Upper lobe of left lung (tissue), 6 donors: ENCODE measurements around the gene KIRREL3. TPM values are rescaled to one million over a fixed set of nuclear protein-coding genes. Genes with fewer than 3 reads are reported as not detected.

Experiments
- ATAC-seq, 2 donors: fragments of 200-7000 bp; cut with Tn5 transposase; one replicate each; pipeline ENCODE4 v1.9.1; 2022; ENCODE audit warnings: mild to moderate bottlenecking in 2 of 2, moderate library complexity in 2 of 2; ENCODE audit not compliant: low FRiP score in 2 of 2
- DNase-seq, 2 donors: peaks; one replicate each; pipeline ENCODE4 v3.0.0-alpha.2; 2019 to 2020
- H3K27ac ChIP-seq, 4 donors: fragments of 200-600 bp; sonication (generic); one replicate each; pipeline ENCODE4 v1.5.1; 2016 to 2019
- H3K27me3 ChIP-seq, 4 donors: fragments of 200-600 bp; sonication (generic); one replicate each; pipeline ENCODE4 v1.5.1; 2017 to 2019
- H3K36me3 ChIP-seq, 4 donors: fragments of 200-600 bp; sonication (generic); one replicate each; pipeline ENCODE4 v1.5.1; 2016 to 2019
- H3K4me1 ChIP-seq, 4 donors: fragments of 200-600 bp; sonication (generic); one replicate each; pipeline ENCODE4 v1.5.1; 2018 to 2019
- H3K4me3 ChIP-seq, 4 donors: fragments of 200-600 bp; sonication (generic); one replicate each; pipeline ENCODE4 v1.5.1; 2017 to 2019; ENCODE audit warnings: mild to moderate bottlenecking in 2 of 4, moderate library complexity in 1 of 4
- H3K9me3 ChIP-seq, 4 donors: fragments of 200-600 bp; sonication (generic); one replicate each; pipeline ENCODE4 v1.5.1; 2018 to 2019
- EP300 ChIP-seq, 4 donors: sonication (generic); formaldehyde crosslinking; IDR thresholded peaks; one replicate each; pipeline ENCODE4 v1.5.1; 2017; ENCODE audit warnings: antibody characterized with exemption in 4 of 4, control low read depth in 2 of 4
- POLR2A ChIP-seq, 4 donors: fragments of 450-650 bp; IDR thresholded peaks; one replicate each; pipeline ENCODE4 v1.5.1; 2016 to 2017; ENCODE audit warnings: antibody characterized with exemption in 4 of 4, mild to moderate bottlenecking in 2 of 4
- POLR2AphosphoS5 ChIP-seq, 2 donors: sonication (generic); formaldehyde crosslinking; IDR thresholded peaks; one replicate each; pipeline ENCODE4 v1.5.1; 2017; ENCODE audit warnings: antibody characterized with exemption in 2 of 2
- WGBS, 2 donors: methylation state at CpG; one replicate each; pipeline ENCODE4 v1.1.5; 2017 to 2018; 5-methylcytosine and 5-hydroxymethylcytosine counted together
- total RNA-seq, 6 donors: library from RNA; depleted of rRNA in 4 of 6; stranded (reverse); fragments of >200 nt in 4 of 6; gene quantifications; one replicate each; pipeline versions ENCODE4 v1.1.0 to v1.2.1, GENCODE V29; 2016 to 2021
- TF ChIP-seq, protein P1 (sequence below), 6 experiments: fragments of 450-650 bp in 4 of 6; fragments of 200-600 bp in 2 of 6; sonication (generic) in 2 of 6; IDR thresholded peaks; one replicate each; pipeline ENCODE4 v1.5.1; 2016 to 2019; ENCODE audit warnings: antibody characterized with exemption in 6 of 6
- donor health status: DM: no; HTN: no; CAD: no; lungs with moderate emphysema.
- donor health status: DM: no; HTN: yes; CAD: no; lungs with severe emphysema.

The KIRREL3 gene
- total RNA-seq, 6 donors from 2014 or later = 0.22 to 0.24 TPM; not detected in 4

DNA sequence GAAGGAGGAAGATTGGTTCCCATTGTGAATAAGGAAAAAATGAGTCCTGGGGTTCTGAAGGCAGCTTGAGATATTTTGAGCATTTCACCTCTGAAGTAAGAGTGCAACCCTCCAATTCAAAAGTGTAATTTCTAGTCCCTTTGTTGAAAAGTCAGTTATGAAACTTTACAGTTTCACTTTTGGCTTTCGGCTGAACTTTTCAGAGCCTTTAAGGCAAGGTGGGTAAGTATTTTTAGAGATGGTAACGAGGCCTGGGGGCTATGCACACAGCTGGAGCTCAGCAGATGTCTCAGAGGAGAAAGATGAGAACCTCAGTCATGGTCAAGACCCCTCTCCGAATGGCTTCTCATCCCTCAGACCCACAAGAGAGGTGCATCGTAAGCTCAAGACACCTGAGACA is 267.6 kb downstream of the KIRREL3 start:
- Histone ChIP-seq H3K36me3 (no peaks in the 10 kb centered on the region), H3K4me1 (peaks cover 3 to 8% (median 5%) of the 10 kb centered on the region in 4 donors), H3K4me3 (no peak overlapping the region), H3K27ac (no peak overlapping the region), H3K27me3 (no peaks in the 10 kb centered on the region), H3K9me3 (no peaks in the 10 kb centered on the region)
- no peak for DNase-seq
- 63 to 68% methylated on average over 4 of the region's 4 CpGs for WGBS, 2 donors
- ATAC-seq = no peak
- TF ChIP-seq, protein P1, sequence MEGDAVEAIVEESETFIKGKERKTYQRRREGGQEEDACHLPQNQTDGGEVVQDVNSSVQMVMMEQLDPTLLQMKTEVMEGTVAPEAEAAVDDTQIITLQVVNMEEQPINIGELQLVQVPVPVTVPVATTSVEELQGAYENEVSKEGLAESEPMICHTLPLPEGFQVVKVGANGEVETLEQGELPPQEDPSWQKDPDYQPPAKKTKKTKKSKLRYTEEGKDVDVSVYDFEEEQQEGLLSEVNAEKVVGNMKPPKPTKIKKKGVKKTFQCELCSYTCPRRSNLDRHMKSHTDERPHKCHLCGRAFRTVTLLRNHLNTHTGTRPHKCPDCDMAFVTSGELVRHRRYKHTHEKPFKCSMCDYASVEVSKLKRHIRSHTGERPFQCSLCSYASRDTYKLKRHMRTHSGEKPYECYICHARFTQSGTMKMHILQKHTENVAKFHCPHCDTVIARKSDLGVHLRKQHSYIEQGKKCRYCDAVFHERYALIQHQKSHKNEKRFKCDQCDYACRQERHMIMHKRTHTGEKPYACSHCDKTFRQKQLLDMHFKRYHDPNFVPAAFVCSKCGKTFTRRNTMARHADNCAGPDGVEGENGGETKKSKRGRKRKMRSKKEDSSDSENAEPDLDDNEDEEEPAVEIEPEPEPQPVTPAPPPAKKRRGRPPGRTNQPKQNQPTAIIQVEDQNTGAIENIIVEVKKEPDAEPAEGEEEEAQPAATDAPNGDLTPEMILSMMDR (IDR thresholded peaks at IDR 0.05) = no peak
- TF ChIP-seq POLR2AphosphoS5 (IDR thresholded peaks at IDR 0.05) (no peak), POLR2A (IDR thresholded peaks at IDR 0.05) (no peak), EP300 (IDR thresholded peaks at IDR 0.05) (no peak)

DNA sequence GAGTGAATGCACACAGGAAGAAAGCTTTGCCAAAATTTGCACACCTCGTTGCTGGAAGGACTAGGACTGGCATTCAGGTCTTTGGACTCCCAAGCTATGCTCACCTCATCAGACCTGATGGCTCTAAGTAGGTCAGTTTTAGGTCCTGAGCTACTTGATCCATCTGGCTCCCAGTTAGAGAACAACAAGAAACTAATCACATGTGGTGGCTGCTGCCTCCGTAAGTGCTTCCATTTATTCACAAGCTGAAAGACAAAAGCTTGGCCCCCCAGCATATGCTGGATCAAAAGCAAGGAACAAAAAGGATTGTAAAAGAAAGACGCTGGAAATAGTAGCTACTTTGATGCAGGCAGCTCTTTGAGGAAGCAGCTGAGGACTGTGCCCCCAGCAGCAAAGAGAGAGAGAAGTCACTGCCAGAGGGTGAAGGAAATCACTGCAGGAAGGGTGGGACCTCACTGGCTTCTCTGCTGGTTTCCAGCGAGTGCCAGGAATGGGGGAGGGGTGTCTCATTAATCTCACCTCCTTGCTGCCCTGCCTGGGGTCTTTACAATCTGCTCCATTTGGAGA is 268.9 kb downstream of the KIRREL3 start:
- Histone ChIP-seq H3K27ac (no peak overlapping the region), H3K4me1 (peaks cover 3 to 8% (median 5%) of the 10 kb centered on the region in 4 donors), H3K36me3 (no peaks in the 10 kb centered on the region), H3K4me3 (no peak overlapping the region), H3K27me3 (no peaks in the 10 kb centered on the region), H3K9me3 (no peaks in the 10 kb centered on the region)
- TF ChIP-seq, protein P1 (IDR thresholded peaks at IDR 0.05) = no peak
- TF ChIP-seq EP300 (IDR thresholded peaks at IDR 0.05) (no peak), POLR2A (IDR thresholded peaks at IDR 0.05) (no peak), POLR2AphosphoS5 (IDR thresholded peaks at IDR 0.05) (no peak)
- no peak for ATAC-seq
- no peak for DNase-seq
- WGBS, 2 donors = 32 to 39% methylated on average over 4 of the region's 4 CpGs

DNA sequence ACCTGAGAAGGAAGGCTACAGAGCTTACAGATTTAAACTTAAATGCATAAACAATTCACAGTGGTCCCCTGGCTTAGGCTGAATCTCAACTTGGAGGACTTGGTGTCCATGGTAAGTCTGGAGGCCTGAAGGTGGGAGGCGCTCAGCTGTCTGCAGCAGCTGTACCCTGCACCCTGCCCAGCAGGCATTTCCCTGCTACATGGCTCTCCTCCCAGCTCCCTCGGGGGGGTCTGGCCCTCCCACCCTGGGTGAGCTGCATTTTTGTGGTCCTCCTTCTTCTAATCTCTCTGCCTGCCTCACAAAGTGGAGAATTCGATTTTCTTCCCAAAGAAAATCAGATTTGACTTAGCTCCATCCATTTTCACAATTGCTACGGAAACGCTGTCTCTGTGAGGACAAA is 273.2 kb downstream of the KIRREL3 start:
- WGBS, 2 donors = 77 to 82% methylated on average over 5 of the region's 5 CpGs
- Histone ChIP-seq H3K27me3 (no peaks in the 10 kb centered on the region), H3K27ac (no peak overlapping the region), H3K9me3 (no peaks in the 10 kb centered on the region), H3K36me3 (no peaks in the 10 kb centered on the region), H3K4me1 (peaks cover 3 to 8% (median 5%) of the 10 kb centered on the region in 4 donors), H3K4me3 (no peak overlapping the region)
- ATAC-seq (no peak), DNase-seq (peak in 1 of 2 donors; percentile 17)
- TF ChIP-seq EP300 (IDR thresholded peaks at IDR 0.05) (no peak), POLR2AphosphoS5 (IDR thresholded peaks at IDR 0.05) (no peak), POLR2A (IDR thresholded peaks at IDR 0.05) (no peak)
- TF ChIP-seq, protein P1 (IDR thresholded peaks at IDR 0.05) = no peak

- TF ChIP-seq POLR2A (IDR thresholded peaks at IDR 0.05) (no peak), POLR2AphosphoS5 (IDR thresholded peaks at IDR 0.05) (no peak)
- Histone ChIP-seq H3K4me1 (peaks cover 0 to 8% (median 4%) of the 10 kb centered on the region in 4 donors), H3K27ac (no peak overlapping the region), H3K4me3 (no peak overlapping the region), H3K27me3 (no peaks in the 10 kb centered on the region), H3K36me3 (no peaks in the 10 kb centered on the region), H3K9me3 (no peaks in the 10 kb centered on the region)
- DNase-seq = peak in 1 of 2 donors; percentile 56
- ATAC-seq = no peak
- 86 to 89% methylated on average over 4 to 7 of the region's 7 CpGs for WGBS, 2 donors
Measured at GRCh38 chr11:126725521-126725920, 275.0 kb downstream of the KIRREL3 start.

- Histone ChIP-seq H3K9me3 (no peaks in the 10 kb centered on the region), H3K27ac (no peak overlapping the region), H3K4me3 (no peak overlapping the region), H3K36me3 (no peaks in the 10 kb centered on the region), H3K27me3 (no peaks in the 10 kb centered on the region), H3K4me1 (peaks cover 0 to 8% (median 4%) of the 10 kb centered on the region in 4 donors)
- TF ChIP-seq POLR2AphosphoS5 (IDR thresholded peaks at IDR 0.05) (no peak), EP300 (IDR thresholded peaks at IDR 0.05) (no peak), POLR2A (IDR thresholded peaks at IDR 0.05) (no peak)
- TF ChIP-seq, protein P1 (IDR thresholded peaks at IDR 0.05) = no peak
- ATAC-seq = no peak
- WGBS, 2 donors = 55 to 68% methylated on average over 5 of the region's 5 CpGs
- DNase-seq = no peak
Measured at GRCh38 chr11:126725043-126725442, 275.5 kb downstream of the KIRREL3 start.
